Measurements from ENCODE around the gene LGI2. TPM values are rescaled to one million over a fixed set of nuclear protein-coding genes. Genes with fewer than 3 reads are reported as not detected.
"Not testable (repeated sequence)": the region's sequence is repeated elsewhere in the genome, so short reads cannot be mapped to it uniquely, and the experiment has no call there.

Gene LGI2
- total RNA-seq, 2 experiments from 2014 or later: not detected

DNA sequence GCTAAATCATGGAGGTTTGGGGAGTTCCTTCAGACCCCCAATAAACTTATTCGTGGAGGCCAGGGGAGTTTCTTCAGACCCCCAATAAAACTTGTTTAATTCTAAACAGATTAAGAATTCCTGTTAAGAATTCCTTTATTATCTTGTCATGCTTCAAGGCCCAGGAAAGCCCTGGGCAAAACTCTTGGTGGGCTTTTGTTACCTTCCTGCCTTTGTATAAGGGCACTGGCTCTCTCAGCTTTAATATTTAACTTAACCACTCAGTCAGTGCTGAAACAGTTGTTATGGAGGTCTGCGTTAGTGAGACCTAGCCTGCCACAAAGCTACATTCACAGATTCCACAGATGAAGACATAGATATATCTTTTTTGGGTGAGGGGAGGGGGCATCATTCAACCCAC, 29.0 kb upstream of the LGI2 start:
- intact Hi-C loops (cut with micrococcal nuclease): no loop called here
- Mint-ChIP-seq H3K36me3 (ENCODE audit: low read depth) (no peaks in the 10 kb centered on the region), H3K4me1 (ENCODE audit: low read depth) (no peaks in the 10 kb centered on the region), H3K27ac (no peak overlapping the region), H3K27me3 (peaks cover 9% of the 10 kb centered on the region), H3K9me3 (no peaks in the 10 kb centered on the region), H3K4me3 (no peak overlapping the region)
- CTCF ChIA-PET: no interaction called here
- DNase-seq (no peak), ATAC-seq (no peak)
- TF ChIP-seq, protein P1, sequence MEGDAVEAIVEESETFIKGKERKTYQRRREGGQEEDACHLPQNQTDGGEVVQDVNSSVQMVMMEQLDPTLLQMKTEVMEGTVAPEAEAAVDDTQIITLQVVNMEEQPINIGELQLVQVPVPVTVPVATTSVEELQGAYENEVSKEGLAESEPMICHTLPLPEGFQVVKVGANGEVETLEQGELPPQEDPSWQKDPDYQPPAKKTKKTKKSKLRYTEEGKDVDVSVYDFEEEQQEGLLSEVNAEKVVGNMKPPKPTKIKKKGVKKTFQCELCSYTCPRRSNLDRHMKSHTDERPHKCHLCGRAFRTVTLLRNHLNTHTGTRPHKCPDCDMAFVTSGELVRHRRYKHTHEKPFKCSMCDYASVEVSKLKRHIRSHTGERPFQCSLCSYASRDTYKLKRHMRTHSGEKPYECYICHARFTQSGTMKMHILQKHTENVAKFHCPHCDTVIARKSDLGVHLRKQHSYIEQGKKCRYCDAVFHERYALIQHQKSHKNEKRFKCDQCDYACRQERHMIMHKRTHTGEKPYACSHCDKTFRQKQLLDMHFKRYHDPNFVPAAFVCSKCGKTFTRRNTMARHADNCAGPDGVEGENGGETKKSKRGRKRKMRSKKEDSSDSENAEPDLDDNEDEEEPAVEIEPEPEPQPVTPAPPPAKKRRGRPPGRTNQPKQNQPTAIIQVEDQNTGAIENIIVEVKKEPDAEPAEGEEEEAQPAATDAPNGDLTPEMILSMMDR (IDR thresholded peaks at IDR 0.05): no peak
- POLR2A ChIA-PET: interaction anchor here (0.6 kb wide), 1 partner anchor 67 kb away, joined by 7 read pairs; no protein-coding TSS in a partner anchor

DNA sequence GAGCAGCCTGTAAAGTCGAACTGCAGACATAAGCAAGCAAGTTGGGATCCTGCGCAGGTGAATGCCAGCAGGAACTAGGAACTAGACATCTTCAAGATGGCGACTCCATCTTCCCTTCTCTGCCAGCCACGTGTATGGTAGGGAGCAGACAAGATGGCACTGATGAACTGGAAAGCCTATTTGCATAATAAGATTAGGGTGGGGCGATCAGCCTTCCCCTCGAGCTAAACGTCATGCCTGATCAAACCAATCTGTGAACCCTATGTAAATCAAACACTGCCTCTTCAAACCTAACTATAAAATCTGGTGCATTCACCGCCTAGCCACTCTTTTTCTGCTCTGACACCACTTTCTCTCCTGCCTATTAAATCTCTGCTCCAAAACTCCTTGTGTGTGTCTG, 28.1 kb upstream of the LGI2 start:
- Mint-ChIP-seq H3K4me3 (no peak overlapping the region), H3K27me3 (peaks cover 9% of the 10 kb centered on the region), H3K27ac (no peak overlapping the region), H3K9me3 (no peaks in the 10 kb centered on the region), H3K36me3 (ENCODE audit: low read depth) (no peaks in the 10 kb centered on the region), H3K4me1 (ENCODE audit: low read depth) (no peaks in the 10 kb centered on the region)
- POLR2A ChIA-PET: no interaction called here
- CTCF ChIA-PET: no interaction called here
- ATAC-seq (no peak), DNase-seq (no peak)
- intact Hi-C loops (cut with micrococcal nuclease): no loop called here
- TF ChIP-seq, protein P1 (IDR thresholded peaks at IDR 0.05): no peak

DNA sequence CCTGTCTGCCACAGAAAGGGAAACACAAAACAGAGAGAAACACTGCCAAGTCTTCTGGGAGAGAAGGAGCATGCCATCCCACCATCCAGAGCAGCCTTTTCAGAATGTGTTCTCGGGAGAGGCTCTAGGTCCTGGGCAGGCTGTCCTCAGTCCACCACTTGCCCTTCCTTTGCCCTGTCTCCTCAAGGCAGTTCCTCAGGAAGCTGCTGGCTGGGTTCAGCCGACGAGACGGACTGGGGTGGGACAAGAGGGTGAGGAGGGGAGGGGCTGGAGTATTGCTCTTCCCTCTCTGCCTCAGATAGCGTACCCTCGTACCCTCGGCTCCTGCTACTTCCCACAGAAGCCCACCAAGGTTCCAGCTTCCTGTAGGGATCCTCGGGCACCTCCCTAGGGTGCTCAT, 26.6 kb upstream of the LGI2 start:
- H3K4me1 Mint-ChIP-seq (ENCODE audit: low read depth): no peaks in the 10 kb centered on the region
- H3K27me3 Mint-ChIP-seq: peaks cover 8% of the 10 kb centered on the region
- ATAC-seq: no peak
- ChIA-PET POLR2A (no interaction called here), CTCF (interaction anchor here (1.8 kb wide), 1 partner anchor 11 kb away, joined by 5 read pairs; no protein-coding TSS in a partner anchor)
- no peak overlapping the region for H3K4me3 Mint-ChIP-seq
- DNase-seq: no peak
- H3K27ac Mint-ChIP-seq: no peak overlapping the region
- H3K36me3 Mint-ChIP-seq (ENCODE audit: low read depth): no peaks in the 10 kb centered on the region
- intact Hi-C loops (cut with micrococcal nuclease): no loop called here
- TF ChIP-seq, protein P1 (IDR thresholded peaks at IDR 0.05): no peak
- H3K9me3 Mint-ChIP-seq: no peaks in the 10 kb centered on the region

DNA sequence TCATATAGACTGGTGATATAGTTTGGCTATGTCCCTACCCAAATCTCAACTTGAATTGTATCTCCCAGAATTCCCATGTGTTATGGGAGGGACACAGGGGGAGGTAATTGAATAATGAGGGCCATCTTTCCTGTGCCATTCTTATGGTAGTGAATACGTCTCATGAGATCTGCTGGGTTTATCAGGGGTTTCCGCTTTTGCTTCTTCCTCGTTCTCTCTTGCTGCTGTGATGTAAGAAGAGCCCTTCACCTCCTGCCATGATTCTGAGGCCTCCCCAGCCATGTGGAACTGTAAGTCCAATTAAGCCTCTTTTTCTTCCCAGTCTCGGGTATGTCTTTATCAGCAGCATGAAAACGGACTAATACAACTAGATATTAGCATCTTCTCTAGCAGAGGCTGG, 21.3 kb upstream of the LGI2 start:
- H3K4me1 Mint-ChIP-seq (ENCODE audit: low read depth); H3K9me3 Mint-ChIP-seq; POLR2A ChIA-PET; H3K4me3 Mint-ChIP-seq; DNase-seq; ATAC-seq; CTCF ChIA-PET; intact Hi-C loops (cut with micrococcal nuclease); H3K27me3 Mint-ChIP-seq; H3K36me3 Mint-ChIP-seq (ENCODE audit: low read depth); H3K27ac Mint-ChIP-seq: not testable (repeated sequence)

DNA sequence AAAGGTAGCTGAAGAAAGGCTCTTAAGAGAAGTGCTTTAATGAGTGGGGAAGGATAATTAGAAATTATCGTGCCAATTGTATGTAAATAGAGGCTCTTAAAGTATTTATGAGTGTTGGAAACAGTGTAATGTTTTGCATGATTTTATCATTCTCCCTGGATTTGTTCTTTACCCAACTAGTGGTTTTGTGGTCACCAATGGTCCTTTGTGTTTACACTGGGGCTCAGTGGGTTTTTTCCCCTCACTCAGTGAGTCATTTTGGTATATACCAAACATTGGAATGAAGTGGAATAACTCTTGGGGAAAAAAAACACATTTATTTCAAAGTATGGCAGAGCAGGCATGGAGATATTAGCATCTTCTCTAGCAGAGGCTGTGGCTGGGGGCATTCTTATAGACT, 20.8 kb upstream of the LGI2 start:
- ChIA-PET CTCF (no interaction called here), POLR2A (no interaction called here)
- TF ChIP-seq, protein P1 (IDR thresholded peaks at IDR 0.05): no peak
- DNase-seq: no peak
- Mint-ChIP-seq H3K4me3 (no peak overlapping the region), H3K4me1 (ENCODE audit: low read depth) (no peaks in the 10 kb centered on the region), H3K27me3 (peaks cover 5% of the 10 kb centered on the region), H3K27ac (no peak overlapping the region), H3K36me3 (ENCODE audit: low read depth) (no peaks in the 10 kb centered on the region), H3K9me3 (no peaks in the 10 kb centered on the region)
- intact Hi-C loops (cut with micrococcal nuclease): no loop called here
- no peak for ATAC-seq
